NT2/D1 (cell line): Measurements from ENCODE around the gene ATP2A3.
A peak's percentile ranks its signal among the peaks of the same experiment; 100 is the strongest.

Experiments
- DNase-seq: peaks from one replicate; pipeline ENCODE4 v3.0.0-alpha.2; 2011; ENCODE audit warnings: low read depth, low spot score
- H3K27me3 ChIP-seq: 2 replicates; pipeline ENCODE4 v1.6.0; 2011; ENCODE audit warnings: mild to moderate bottlenecking; ENCODE audit not compliant: insufficient read length, insufficient read depth
- H3K36me3 ChIP-seq: 2 replicates; pipeline ENCODE4 v1.6.1; 2011; ENCODE audit warnings: mild to moderate bottlenecking, low read length, mixed read lengths; ENCODE audit not compliant: insufficient read depth, insufficient read length
- H3K4me1 ChIP-seq: 2 replicates; pipeline ENCODE4 v1.5.1; 2011; ENCODE audit not compliant: insufficient read depth, insufficient read length
- H3K4me3 ChIP-seq: 2 replicates; pipeline ENCODE4 v1.5.1; 2011; ENCODE audit warnings: low read depth; ENCODE audit not compliant: insufficient read length
- H3K9ac ChIP-seq: 2 replicates; pipeline ENCODE4 v1.6.0; 2011; ENCODE audit warnings: low read depth; ENCODE audit not compliant: insufficient read length
- H3K9me3 ChIP-seq: 2 replicates; pipeline ENCODE4 v1.5.1; 2011; ENCODE audit warnings: mild to moderate bottlenecking, low read length; ENCODE audit not compliant: insufficient read depth
- SUZ12 ChIP-seq: IDR thresholded peaks from 2 replicates; pipeline ENCODE4 v1.6.1; 2011; ENCODE audit not compliant: insufficient read length, insufficient read depth; ENCODE audit errors: extremely low read depth
- YY1 ChIP-seq: IDR thresholded peaks from 2 replicates; pipeline ENCODE4 v1.6.1; 2011; ENCODE audit not compliant: insufficient read length, insufficient read depth
- ZNF274 ChIP-seq: IDR thresholded peaks from 2 replicates; pipeline ENCODE4 v1.6.1; 2011; ENCODE audit warnings: mild to moderate bottlenecking, low read depth, low read length

Gene ATP2A3

DNA sequence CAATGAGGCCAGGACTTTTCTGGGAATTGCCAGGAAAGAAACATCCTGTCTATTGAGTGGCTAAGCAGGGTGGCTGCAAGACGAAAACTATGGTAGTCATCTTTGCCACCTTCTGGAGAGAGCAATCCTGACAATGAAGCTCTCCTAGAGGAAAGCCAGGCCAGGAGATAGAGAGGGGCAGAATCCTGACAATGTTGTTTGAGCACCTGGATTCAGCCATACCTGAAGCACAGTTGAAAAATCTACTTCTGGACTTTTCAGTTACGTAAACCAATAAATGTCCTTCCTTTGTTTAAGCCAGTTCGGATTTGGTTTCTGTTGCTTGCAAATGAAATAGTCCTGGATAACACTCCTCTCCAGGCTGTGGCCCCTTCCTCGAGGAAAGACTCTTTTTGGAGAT is 57.4 kb downstream of the ATP2A3 start:
- Histone ChIP-seq H3K4me3 (no peak overlapping the region), H3K4me1 (peaks cover 21% of the 10 kb centered on the region), H3K36me3 (no peaks in the 10 kb centered on the region), H3K27me3 (peaks cover 3% of the 10 kb centered on the region), H3K9ac (no peak overlapping the region), H3K9me3 (no peaks in the 10 kb centered on the region)
- no peak for TF ChIP-seq YY1
- TF ChIP-seq SUZ12, result no peak
- TF ChIP-seq ZNF274, result no peak
- no peak for DNase-seq

DNA sequence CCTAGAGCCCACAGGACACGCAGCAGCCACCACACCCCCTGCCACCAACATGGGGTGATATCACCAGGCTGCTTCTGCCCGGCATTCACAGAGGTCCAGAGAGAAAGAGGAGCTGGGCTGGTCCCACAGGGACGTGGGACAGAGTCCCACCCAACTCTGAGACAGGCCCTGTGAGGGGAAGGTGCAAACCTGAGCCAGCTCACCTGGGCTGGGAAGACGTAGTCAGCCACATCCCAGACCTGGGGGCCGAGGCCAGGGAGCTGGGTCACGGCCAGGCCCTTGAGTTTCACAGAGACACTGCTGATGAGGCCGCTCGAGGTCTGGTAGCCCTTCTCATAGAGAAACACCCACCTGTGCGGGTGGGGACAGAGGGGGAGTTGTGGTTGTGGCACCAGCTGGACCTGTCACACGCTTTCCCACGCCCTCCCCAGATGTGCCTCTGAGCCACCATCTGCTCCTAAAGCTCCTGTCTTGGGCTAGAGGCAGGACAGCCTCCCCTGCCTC is 59.2 kb downstream of the ATP2A3 start:
- Histone ChIP-seq H3K9me3 (no peaks in the 10 kb centered on the region), H3K4me3 (no peak overlapping the region), H3K9ac (peak overlapping the region; percentile 67), H3K4me1 (peaks cover 21% of the 10 kb centered on the region), H3K27me3 (peaks cover 3% of the 10 kb centered on the region), H3K36me3 (no peaks in the 10 kb centered on the region)
- TF ChIP-seq SUZ12 (no peak), YY1 (no peak), ZNF274 (no peak)
- DNase-seq, result no peak

DNA sequence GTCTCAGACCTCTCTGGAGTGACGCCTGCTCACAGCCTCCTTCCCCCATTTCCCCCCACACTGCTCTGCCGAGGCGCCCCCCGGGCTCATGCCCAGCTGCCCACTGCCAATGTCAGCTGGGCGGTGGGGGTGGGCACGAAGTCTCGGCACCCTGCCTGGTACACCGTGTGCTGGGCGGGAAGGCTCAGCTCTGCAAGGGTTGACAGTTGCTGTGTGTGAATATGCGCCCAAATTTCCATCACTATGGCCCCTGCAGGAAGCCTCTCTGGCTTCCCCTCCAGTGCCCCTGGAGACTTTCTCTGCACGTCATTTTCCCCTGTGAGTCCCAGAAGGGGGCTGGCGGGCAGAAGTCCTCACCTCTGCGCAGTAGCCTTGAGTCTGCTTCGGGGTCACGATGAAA is 59.7 kb downstream of the ATP2A3 start:
- no peak for DNase-seq
- Histone ChIP-seq H3K4me3 (no peak overlapping the region), H3K9ac (no peak overlapping the region), H3K9me3 (no peaks in the 10 kb centered on the region), H3K4me1 (peaks cover 21% of the 10 kb centered on the region), H3K27me3 (peaks cover 3% of the 10 kb centered on the region), H3K36me3 (no peaks in the 10 kb centered on the region)
- no peak for TF ChIP-seq SUZ12
- no peak for TF ChIP-seq ZNF274
- TF ChIP-seq YY1, result no peak

DNA sequence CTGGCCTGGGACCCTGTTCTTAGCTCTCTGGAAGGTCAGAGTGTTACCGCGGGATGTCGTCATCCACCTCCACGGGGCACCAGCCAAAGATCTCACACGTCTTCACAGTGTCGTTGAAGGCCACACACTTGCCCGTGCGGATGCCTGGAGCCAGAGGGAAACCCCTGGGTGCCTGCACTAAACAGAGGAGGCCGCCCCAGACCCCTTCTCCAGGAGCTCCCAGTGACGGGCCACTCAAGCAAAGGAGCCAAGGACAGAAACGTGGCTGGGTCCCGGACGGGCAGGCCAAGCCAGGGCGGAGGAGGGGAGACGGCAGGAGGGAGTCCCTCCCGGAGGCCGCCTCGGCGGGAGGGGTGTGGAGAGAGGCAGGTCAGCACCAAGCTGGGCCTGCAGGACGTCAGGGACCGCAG is 60.4 kb downstream of the ATP2A3 start:
- no peaks in the 10 kb centered on the region for H3K9me3 ChIP-seq
- peak overlapping the region; percentile 11 for H3K4me3 ChIP-seq
- H3K9ac ChIP-seq, result no peak overlapping the region
- no peaks in the 10 kb centered on the region for H3K36me3 ChIP-seq
- DNase-seq, result no peak
- peaks cover 3% of the 10 kb centered on the region for H3K27me3 ChIP-seq
- H3K4me1 ChIP-seq, result peaks cover 23% of the 10 kb centered on the region
- no peak for TF ChIP-seq YY1
- TF ChIP-seq ZNF274, result no peak

DNA sequence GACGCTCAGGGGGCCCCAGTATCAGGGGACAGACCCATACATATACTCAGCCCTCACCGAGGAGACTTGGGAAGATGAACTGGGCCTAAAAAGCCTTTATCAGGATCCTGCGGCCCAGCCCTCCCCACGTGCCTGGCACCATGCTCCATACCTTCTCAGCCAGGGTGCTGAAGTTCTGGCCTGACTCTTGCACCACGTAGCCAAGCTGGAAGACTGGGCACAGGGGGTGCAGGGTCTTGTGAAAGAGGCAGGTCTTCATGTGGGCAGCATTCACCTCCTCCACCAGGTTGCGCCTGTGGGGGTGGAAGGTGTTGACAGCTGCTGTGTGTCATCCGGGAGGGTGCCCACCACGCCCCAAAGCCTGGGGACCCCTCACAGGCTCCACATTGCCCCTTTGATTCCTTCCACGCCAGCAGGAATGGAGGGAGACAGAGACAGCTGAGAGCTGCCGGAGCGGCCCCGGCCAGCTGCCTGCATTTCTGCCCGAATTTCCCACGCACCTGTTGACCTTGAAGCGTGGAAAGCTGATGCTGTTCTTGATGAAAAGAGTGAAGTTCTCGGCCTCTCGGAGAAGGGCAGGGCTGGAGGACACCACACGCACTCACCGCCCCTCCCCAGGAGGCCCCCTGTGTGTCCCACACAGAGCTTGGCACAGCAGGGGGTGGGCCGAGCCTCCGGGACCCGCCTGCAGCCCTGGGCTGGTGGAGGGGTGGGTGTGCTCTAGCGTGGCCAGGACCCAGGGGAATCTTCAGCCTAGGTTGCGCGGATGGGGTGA is 61.0 kb downstream of the ATP2A3 start:
- no peak for DNase-seq
- H3K27me3 ChIP-seq, result peaks cover 3% of the 10 kb centered on the region
- no peaks in the 10 kb centered on the region for H3K36me3 ChIP-seq
- peak overlapping the region; percentile 11 for H3K4me3 ChIP-seq
- H3K9me3 ChIP-seq, result no peaks in the 10 kb centered on the region
- TF ChIP-seq YY1 (no peak), SUZ12 (no peak), ZNF274 (no peak)
- peaks cover 23% of the 10 kb centered on the region for H3K4me1 ChIP-seq
- no peak overlapping the region for H3K9ac ChIP-seq

DNA sequence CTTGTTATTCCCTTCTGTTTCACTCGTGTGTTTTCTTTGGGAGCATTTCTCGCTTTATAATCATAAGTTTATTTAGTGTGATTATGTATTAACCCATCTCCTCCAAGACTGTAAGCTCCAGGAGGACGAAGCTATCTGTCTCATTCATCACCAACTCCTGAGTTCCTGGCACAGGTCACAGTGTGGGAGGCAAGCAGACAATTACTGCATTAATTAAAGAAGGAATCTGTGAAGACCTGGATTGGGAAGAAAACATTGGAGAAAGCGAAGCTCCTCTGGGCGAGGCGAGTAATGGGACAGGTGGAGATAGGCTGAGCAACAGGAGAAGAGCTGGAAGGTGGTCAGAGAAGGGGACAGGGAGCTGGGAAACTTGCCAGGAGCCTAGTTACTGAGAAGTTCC is 63.6 kb downstream of the ATP2A3 start:
- TF ChIP-seq SUZ12 (no peak), ZNF274 (no peak), YY1 (no peak)
- H3K4me3 ChIP-seq, result no peak overlapping the region
- no peaks in the 10 kb centered on the region for H3K9me3 ChIP-seq
- no peak for DNase-seq
- no peaks in the 10 kb centered on the region for H3K36me3 ChIP-seq
- H3K4me1 ChIP-seq, result peaks cover 19% of the 10 kb centered on the region
- H3K27me3 ChIP-seq, result peaks cover 3% of the 10 kb centered on the region
- no peak overlapping the region for H3K9ac ChIP-seq

DNA sequence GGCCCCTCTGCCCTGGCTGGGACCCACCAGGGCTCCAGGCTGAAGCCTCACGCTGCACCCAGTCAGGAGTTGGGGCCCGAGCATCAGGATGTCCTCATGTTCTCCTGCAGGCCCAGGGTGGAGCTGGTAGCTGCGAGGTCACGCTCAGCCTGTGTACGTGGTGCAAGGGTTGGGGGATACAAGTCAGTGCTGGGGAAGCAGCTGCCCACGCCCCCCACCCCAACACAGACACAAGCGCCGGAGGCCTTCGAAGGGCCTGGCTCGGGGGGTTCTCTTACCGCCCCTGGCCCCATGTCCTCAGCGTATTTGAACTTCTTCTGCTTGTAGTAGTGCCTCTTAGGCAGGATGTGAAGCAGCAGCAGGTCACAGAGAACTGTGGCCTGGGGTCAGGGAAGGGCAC is 66.5 kb downstream of the ATP2A3 start:
- H3K9ac ChIP-seq, result no peak overlapping the region
- peaks cover 6% of the 10 kb centered on the region for H3K4me1 ChIP-seq
- TF ChIP-seq SUZ12, result no peak
- TF ChIP-seq ZNF274, result no peak
- no peak for TF ChIP-seq YY1
- no peaks in the 10 kb centered on the region for H3K27me3 ChIP-seq
- H3K9me3 ChIP-seq, result no peaks in the 10 kb centered on the region
- H3K4me3 ChIP-seq, result no peak overlapping the region
- DNase-seq, result no peak
- no peaks in the 10 kb centered on the region for H3K36me3 ChIP-seq
